Uterine smooth muscle cell (primary cell): Measurements from ENCODE around the gene PRDM12. TPM values are rescaled to one million over a fixed set of nuclear protein-coding genes. Genes with fewer than 3 reads are reported as not detected.

Experiments
- total RNA-seq: library from RNA; depleted of rRNA; stranded (reverse); fragments of >200 nt; gene quantifications from 2 replicates; pipeline ENCODE4 v1.2.3, GENCODE V29; 2014

PRDM12 gene
- total RNA-seq, result under 0.01 TPM in 1 of 2 replicates, not detected in the other

GRCh38 chr9:130664251-130665028 is at the start of gene PRDM12:
Gene PRDM12, plus strand, starts transcription at chr9:130664594. Its CDS starts 60 bp downstream, at chr9:130664654.

GRCh38 chr9:130693426-130694191 is 29.2 kb downstream of the PRDM12 start, which contains the start of gene EXOSC2:
Gene EXOSC2, plus strand, starts transcription at chr9:130693780. Its CDS starts 12 bp downstream, at chr9:130693792.

Other genes starting within 250 kb of the PRDM12 start
- 45.8 and 186 TPM in 2 replicates for gene ASS1, start 219.6 kb upstream of the PRDM12 start, total RNA-seq
- 41.9 and 48.9 TPM in 2 replicates for gene FUBP3, start 85.0 kb upstream of the PRDM12 start, total RNA-seq
- gene EXOSC2, start 29.2 kb downstream of the PRDM12 start, total RNA-seq, result 33.1 and 77.2 TPM in 2 replicates
- gene ABL1, start 170.7 kb downstream of the PRDM12 start, total RNA-seq, result 51.7 and 62.4 TPM in 2 replicates
- gene QRFP, start 232.2 kb downstream of the PRDM12 start, total RNA-seq, result not detected in 2 replicates